Testis (tissue), 2 donors: Measurements from ENCODE around the gene FBXO44.

Source experiments
- POLR2A ChIP-seq: fragments of 450-650 bp; IDR thresholded peaks from one replicate; pipeline ENCODE4 v1.6.1; 2017; ENCODE audit warnings: antibody characterized with exemption, mild to moderate bottlenecking, moderate library complexity
- TF ChIP-seq, protein P1 (sequence below), 3 experiments: fragments of 450-650 bp in 2 of 3; fragments of 200-600 bp in 1 of 3; sonication (generic) in 1 of 3; IDR thresholded peaks; one replicate each; pipeline ENCODE4 v1.5.1; 2016 to 2019; ENCODE audit warnings: antibody characterized with exemption in 3 of 3, mild to moderate bottlenecking in 2 of 3, moderate library complexity in 1 of 3

DNA sequence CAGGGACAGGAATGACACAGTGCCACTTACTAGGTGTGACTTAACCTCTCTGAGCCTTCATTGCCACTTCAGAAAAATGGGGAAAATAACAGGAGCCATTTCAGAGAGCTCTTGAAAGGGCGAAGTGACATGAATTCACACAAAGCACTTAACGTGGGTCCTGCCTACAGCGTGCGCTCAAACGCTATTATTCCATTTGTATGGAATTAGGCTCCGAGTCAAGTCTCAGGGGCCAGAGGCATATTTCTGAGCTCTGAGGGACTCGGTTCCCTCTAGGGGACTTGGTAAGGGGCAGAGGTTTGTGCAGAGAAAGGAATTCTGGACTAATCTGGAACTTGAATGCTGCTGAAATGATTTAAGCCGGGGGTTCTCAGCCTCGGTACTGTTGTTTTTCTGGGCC lies 50.9 kb downstream of the FBXO44 start:
- TF ChIP-seq, protein P1, sequence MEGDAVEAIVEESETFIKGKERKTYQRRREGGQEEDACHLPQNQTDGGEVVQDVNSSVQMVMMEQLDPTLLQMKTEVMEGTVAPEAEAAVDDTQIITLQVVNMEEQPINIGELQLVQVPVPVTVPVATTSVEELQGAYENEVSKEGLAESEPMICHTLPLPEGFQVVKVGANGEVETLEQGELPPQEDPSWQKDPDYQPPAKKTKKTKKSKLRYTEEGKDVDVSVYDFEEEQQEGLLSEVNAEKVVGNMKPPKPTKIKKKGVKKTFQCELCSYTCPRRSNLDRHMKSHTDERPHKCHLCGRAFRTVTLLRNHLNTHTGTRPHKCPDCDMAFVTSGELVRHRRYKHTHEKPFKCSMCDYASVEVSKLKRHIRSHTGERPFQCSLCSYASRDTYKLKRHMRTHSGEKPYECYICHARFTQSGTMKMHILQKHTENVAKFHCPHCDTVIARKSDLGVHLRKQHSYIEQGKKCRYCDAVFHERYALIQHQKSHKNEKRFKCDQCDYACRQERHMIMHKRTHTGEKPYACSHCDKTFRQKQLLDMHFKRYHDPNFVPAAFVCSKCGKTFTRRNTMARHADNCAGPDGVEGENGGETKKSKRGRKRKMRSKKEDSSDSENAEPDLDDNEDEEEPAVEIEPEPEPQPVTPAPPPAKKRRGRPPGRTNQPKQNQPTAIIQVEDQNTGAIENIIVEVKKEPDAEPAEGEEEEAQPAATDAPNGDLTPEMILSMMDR (IDR thresholded peaks at IDR 0.05): no peak
- no peak for TF ChIP-seq POLR2A
